Glutamatergic neuron (in vitro differentiated cells): Measurements from ENCODE around the gene RET. TPM values are rescaled to one million over a fixed set of nuclear protein-coding genes. Genes with fewer than 3 reads are reported as not detected.

ENCODE experiments used
- DNase-seq: peaks from one replicate; pipeline ENCODE4 v3.0.0; 2022
- H3K27ac Mint-ChIP-seq: one replicate; pipeline ENCODE4 v1.8.0; 2020; ENCODE audit warnings: mild to moderate bottlenecking, mixed read lengths, inconsistent platforms; ENCODE audit not compliant: unreplicated experiment
- H3K27me3 Mint-ChIP-seq: one replicate; pipeline ENCODE4 v1.8.0; 2020; ENCODE audit warnings: mild to moderate bottlenecking, moderate library complexity, mixed read lengths, inconsistent platforms; ENCODE audit not compliant: unreplicated experiment
- H3K36me3 Mint-ChIP-seq: one replicate; pipeline ENCODE4 v1.8.0; 2020; ENCODE audit warnings: mild to moderate bottlenecking, mixed read lengths, inconsistent platforms; ENCODE audit not compliant: unreplicated experiment
- H3K4me1 Mint-ChIP-seq: one replicate; pipeline ENCODE4 v1.8.0; 2020; ENCODE audit warnings: mild to moderate bottlenecking, low read depth, mixed read lengths, inconsistent platforms; ENCODE audit not compliant: unreplicated experiment
- H3K4me3 Mint-ChIP-seq: one replicate; pipeline ENCODE4 v1.8.0; 2020; ENCODE audit warnings: mild to moderate bottlenecking, mixed read lengths, inconsistent platforms; ENCODE audit not compliant: unreplicated experiment
- H3K9me3 Mint-ChIP-seq: one replicate; pipeline ENCODE4 v1.8.0; 2020; ENCODE audit warnings: mild to moderate bottlenecking, moderate library complexity, mixed read lengths, inconsistent platforms; ENCODE audit not compliant: unreplicated experiment
- total RNA-seq: library from RNA; stranded (reverse); fragmentation: NEBNext Ultra II Directional; extraction: Animal tissue kit (Norgen Biotek cat#: 25700); gene quantifications from one replicate; pipeline ENCODE4 v1.2.1, GENCODE V29; 2021; ENCODE audit not compliant: unreplicated experiment
- TF ChIP-seq, protein P1 (sequence below): fragments of 200-600 bp; sonication (generic); IDR thresholded peaks from one replicate; pipeline ENCODE4 v1.5.0; 2021; ENCODE audit not compliant: partially characterized antibody, unreplicated experiment

The RET gene
- total RNA-seq, 1 donor from 2014 or later = 34.7 TPM

DNA sequence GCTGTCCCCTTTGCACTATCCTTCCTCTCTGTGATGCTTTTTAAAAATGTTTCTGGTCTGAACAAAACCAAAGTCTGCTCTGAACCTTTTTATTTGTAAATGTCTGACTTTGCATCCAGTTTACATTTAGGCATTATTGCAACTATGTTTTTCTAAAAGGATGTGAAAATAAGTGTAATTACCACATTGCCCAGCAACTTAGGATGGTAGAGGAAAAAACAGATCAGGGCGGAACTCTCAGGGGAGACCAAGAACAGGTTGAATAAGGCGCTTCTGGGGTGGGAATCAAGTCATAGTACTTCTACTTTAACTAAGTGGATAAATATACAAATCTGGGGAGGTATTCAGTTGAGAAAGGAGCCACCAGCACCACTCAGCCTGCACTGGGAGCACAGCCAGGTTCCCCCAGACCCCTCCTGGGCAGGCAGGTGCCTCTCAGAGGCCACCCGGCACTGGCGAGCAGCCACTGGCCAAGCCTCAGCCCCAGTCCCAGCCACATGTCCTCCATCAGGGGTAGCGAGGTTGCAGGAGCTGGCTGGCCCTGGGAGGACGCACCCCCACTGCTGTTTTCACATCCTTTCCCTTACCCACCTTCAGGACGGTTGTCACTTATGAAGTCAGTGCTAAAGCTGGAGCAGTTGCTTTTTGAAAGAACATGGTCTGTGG, 50.0 kb downstream of the RET start:
- Mint-ChIP-seq H3K4me1 (peaks cover 26% of the 10 kb centered on the region), H3K9me3 (peaks cover 7% of the 10 kb centered on the region), H3K27me3 (peaks cover 10% of the 10 kb centered on the region), H3K27ac (no peak overlapping the region), H3K36me3 (no peaks in the 10 kb centered on the region), H3K4me3 (no peak overlapping the region)
- DNase-seq = no peak
- TF ChIP-seq, protein P1, sequence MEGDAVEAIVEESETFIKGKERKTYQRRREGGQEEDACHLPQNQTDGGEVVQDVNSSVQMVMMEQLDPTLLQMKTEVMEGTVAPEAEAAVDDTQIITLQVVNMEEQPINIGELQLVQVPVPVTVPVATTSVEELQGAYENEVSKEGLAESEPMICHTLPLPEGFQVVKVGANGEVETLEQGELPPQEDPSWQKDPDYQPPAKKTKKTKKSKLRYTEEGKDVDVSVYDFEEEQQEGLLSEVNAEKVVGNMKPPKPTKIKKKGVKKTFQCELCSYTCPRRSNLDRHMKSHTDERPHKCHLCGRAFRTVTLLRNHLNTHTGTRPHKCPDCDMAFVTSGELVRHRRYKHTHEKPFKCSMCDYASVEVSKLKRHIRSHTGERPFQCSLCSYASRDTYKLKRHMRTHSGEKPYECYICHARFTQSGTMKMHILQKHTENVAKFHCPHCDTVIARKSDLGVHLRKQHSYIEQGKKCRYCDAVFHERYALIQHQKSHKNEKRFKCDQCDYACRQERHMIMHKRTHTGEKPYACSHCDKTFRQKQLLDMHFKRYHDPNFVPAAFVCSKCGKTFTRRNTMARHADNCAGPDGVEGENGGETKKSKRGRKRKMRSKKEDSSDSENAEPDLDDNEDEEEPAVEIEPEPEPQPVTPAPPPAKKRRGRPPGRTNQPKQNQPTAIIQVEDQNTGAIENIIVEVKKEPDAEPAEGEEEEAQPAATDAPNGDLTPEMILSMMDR = no peak

DNA sequence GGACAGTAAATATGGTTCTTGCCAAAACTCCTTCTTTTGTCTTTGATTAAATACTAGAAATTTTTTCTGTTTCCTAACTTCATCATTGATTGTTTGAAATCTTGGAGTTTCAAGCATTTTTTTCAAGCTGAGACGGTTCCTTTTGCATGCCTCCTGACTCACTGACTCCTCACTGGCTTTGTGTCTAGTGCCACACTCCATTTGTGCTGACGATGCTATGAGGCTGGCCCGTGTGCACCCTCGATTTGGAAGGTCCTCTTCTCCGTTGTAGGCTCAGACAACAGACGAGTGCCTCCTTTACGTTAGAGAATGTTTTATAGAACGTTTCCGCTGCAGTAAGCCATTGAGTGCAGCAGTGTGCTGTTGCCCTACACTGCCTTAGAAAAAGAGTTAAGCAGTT, 50.6 kb downstream of the RET start:
- peaks cover 21% of the 10 kb centered on the region for H3K4me1 Mint-ChIP-seq
- peaks cover 9% of the 10 kb centered on the region for H3K27me3 Mint-ChIP-seq
- H3K36me3 Mint-ChIP-seq = no peaks in the 10 kb centered on the region
- no peak overlapping the region for H3K27ac Mint-ChIP-seq
- no peak for DNase-seq
- TF ChIP-seq, protein P1 = no peak
- H3K9me3 Mint-ChIP-seq = peaks cover 7% of the 10 kb centered on the region
- H3K4me3 Mint-ChIP-seq = no peak overlapping the region

DNA sequence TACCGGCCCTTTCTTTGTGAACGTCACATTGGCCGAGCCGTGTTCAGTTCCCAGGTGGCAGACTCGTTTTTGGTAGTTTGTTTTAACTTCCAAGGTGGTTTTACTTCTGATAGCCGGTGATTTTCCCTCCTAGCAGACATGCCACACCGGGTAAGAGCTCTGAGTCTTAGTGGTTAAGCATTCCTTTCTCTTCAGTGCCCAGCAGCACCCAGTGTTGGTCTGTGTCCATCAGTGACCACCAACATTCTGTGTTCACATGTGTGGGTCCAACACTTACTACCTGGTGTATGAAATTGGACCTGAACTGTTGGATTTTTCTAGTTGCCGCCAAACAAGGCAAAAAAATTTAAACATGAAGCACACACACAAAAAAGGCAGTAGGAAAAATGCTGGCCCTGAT, 51.5 kb downstream of the RET start:
- no peak for DNase-seq
- Mint-ChIP-seq H3K4me1 (peaks cover 16% of the 10 kb centered on the region), H3K36me3 (no peaks in the 10 kb centered on the region), H3K9me3 (peaks cover 3% of the 10 kb centered on the region), H3K27me3 (peaks cover 7% of the 10 kb centered on the region), H3K27ac (no peak overlapping the region), H3K4me3 (no peak overlapping the region)
- TF ChIP-seq, protein P1 = no peak

DNA sequence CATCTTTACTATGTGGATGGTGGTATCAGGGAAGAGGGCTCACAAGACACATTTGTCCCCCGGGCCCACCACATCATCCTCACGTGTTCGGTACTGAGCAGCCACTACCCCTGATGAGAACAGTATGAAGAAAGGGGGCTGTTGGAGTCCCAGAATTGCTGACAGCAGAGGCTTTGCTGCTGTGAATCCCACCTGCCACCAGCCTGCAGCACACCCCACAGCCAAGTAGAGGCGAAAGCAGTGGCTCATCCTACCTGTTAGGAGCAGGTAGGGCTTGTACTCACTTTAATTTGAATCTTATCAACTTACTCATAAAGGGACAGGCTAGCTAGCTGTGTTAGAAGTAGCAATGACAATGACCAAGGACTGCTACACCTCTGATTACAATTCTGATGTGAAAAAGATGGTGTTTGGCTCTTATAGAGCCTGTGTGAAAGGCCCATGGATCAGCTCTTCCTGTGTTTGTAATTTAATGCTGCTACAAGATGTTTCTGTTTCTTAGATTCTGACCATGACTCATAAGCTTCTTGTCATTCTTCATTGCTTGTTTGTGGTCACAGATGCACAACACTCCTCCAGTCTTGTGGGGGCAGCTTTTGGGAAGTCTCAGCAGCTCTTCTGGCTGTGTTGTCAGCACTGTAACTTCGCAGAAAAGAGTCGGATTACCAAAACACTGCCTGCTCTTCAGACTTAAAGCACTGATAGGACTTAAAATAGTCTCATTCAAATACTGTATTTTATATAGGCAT, 52.3 kb downstream of the RET start:
- no peak overlapping the region for H3K4me3 Mint-ChIP-seq
- DNase-seq = no peak
- no peak overlapping the region for H3K27ac Mint-ChIP-seq
- H3K27me3 Mint-ChIP-seq = no peaks in the 10 kb centered on the region
- peaks cover 8% of the 10 kb centered on the region for H3K4me1 Mint-ChIP-seq
- TF ChIP-seq, protein P1 = no peak
- H3K9me3 Mint-ChIP-seq = no peaks in the 10 kb centered on the region
- H3K36me3 Mint-ChIP-seq = no peaks in the 10 kb centered on the region

DNA sequence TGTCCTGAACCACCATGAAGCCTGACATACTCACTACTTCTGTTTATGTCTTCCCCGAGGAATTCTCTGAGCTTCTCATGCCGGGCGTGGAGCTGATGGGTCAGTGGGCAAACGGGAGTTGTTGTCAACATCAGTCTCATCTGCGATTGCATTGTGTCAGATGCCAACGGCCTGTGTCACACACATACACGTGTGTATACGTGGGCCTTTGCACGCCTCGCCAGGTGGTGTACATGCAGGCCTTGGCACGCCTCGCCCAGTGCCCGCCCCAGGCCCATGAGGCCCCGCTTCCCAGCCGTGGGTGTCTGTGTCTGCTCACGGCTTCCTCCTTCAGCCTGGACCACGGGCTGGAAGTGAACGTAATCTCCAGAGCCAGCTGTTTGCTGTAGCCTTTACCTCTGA, 53.9 kb downstream of the RET start:
- peaks cover 7% of the 10 kb centered on the region for H3K4me1 Mint-ChIP-seq
- H3K4me3 Mint-ChIP-seq = no peak overlapping the region
- H3K27me3 Mint-ChIP-seq = peaks cover 3% of the 10 kb centered on the region
- H3K27ac Mint-ChIP-seq = no peak overlapping the region
- TF ChIP-seq, protein P1 = no peak
- no peaks in the 10 kb centered on the region for H3K9me3 Mint-ChIP-seq
- H3K36me3 Mint-ChIP-seq = no peaks in the 10 kb centered on the region
- DNase-seq = no peak
